ENCODE data around the gene MAML3. TPM values are rescaled to one million over a fixed set of nuclear protein-coding genes. Genes with fewer than 3 reads are reported as not detected.
"Not testable (repeated sequence)": the region's sequence is repeated elsewhere in the genome, so short reads cannot be mapped to it uniquely, and the experiment has no call there.

The MAML3 gene
- polyA plus RNA-seq, 12 donors, result 3.9 to 17.0 (median 4.6) TPM; not detected in 1

GRCh38 chr4:139728146-139728545 is 425.8 kb downstream of the MAML3 start:
- no peak for DNase-seq

GRCh38 chr4:139726615-139727014 is 427.4 kb downstream of the MAML3 start:
- DNase-seq, result no peak

GRCh38 chr4:139725236-139725635 is 428.7 kb downstream of the MAML3 start:
- no peak for DNase-seq

- DNase-seq, result no peak
These were observed 432.2 kb downstream of the MAML3 start for GRCh38 chr4:139721789-139722188.

GRCh38 chr4:139720806-139721205 is 433.2 kb downstream of the MAML3 start:
- DNase-seq, result no peak

- no peak for DNase-seq
These were observed 434.4 kb downstream of the MAML3 start for GRCh38 chr4:139719381-139720101.

- no peak for DNase-seq
These were observed 435.2 kb downstream of the MAML3 start for GRCh38 chr4:139718833-139719232.

GRCh38 chr4:139718358-139718757 is 435.6 kb downstream of the MAML3 start:
- DNase-seq, result no peak

- DNase-seq, result no peak
These were observed 438.1 kb downstream of the MAML3 start for GRCh38 chr4:139715746-139716391.

- DNase-seq, result no peak
These were observed 441.1 kb downstream of the MAML3 start for GRCh38 chr4:139712882-139713281.

GRCh38 chr4:139711461-139711860 is 442.5 kb downstream of the MAML3 start:
- no peak for DNase-seq

GRCh38 chr4:139710073-139710472 is 443.9 kb downstream of the MAML3 start:
- no peak for DNase-seq

GRCh38 chr4:139709660-139710059 is 444.3 kb downstream of the MAML3 start:
- no peak for DNase-seq

GRCh38 chr4:139704915-139705485 is 449.0 kb downstream of the MAML3 start:
- no peak for DNase-seq

- DNase-seq, result no peak
These were observed 453.4 kb downstream of the MAML3 start for GRCh38 chr4:139700568-139700967.

- not testable (repeated sequence) for DNase-seq
These were observed 455.6 kb downstream of the MAML3 start for GRCh38 chr4:139698167-139698925.

- no peak for DNase-seq
These were observed 457.5 kb downstream of the MAML3 start for GRCh38 chr4:139696491-139696890.

- no peak for DNase-seq
These were observed 459.4 kb downstream of the MAML3 start for GRCh38 chr4:139694522-139695107.

GRCh38 chr4:139692309-139693012 is 461.5 kb downstream of the MAML3 start:
- DNase-seq, result no peak

- no peak for DNase-seq
These were observed 463.6 kb downstream of the MAML3 start for GRCh38 chr4:139690419-139690818.

- no peak for DNase-seq
These were observed 464.8 kb downstream of the MAML3 start for GRCh38 chr4:139689093-139689722.

Data from muscle of arm (tissue), 12 donors.